Suprapubic skin (tissue), 4 donors: ENCODE data around the gene HLA-DPB1. TPM values are rescaled to one million over a fixed set of nuclear protein-coding genes. Genes with fewer than 3 reads are reported as not detected.

Experiments used
- DNase-seq, 2 donors: peaks; one replicate each; pipeline ENCODE4 v3.0.0-alpha.2; 2019; ENCODE audit warnings: low spot score in 2 of 2
- H3K27ac ChIP-seq: fragments of 200-600 bp; sonication (generic); one replicate; pipeline ENCODE4 v1.5.1; 2019
- H3K27me3 ChIP-seq: fragments of 200-600 bp; sonication (generic); one replicate; pipeline ENCODE4 v1.5.1; 2019
- H3K36me3 ChIP-seq: fragments of 200-600 bp; sonication (generic); one replicate; pipeline ENCODE4 v1.5.1; 2019
- H3K4me1 ChIP-seq: fragments of 200-600 bp; sonication (generic); one replicate; pipeline ENCODE4 v1.5.1; 2019
- H3K4me3 ChIP-seq: fragments of 200-600 bp; sonication (generic); one replicate; pipeline ENCODE4 v1.5.1; 2019; ENCODE audit warnings: mild to moderate bottlenecking
- H3K9me3 ChIP-seq: fragments of 200-600 bp; sonication (generic); one replicate; pipeline ENCODE4 v1.5.1; 2019
- EP300 ChIP-seq: sonication (generic); formaldehyde crosslinking; IDR thresholded peaks from one replicate; pipeline ENCODE4 v1.6.1; 2017; ENCODE audit warnings: antibody characterized with exemption
- POLR2A ChIP-seq, 2 donors: fragments of 450-650 bp; IDR thresholded peaks; one replicate each; pipeline ENCODE4 v1.6.1; 2017; ENCODE audit warnings: antibody characterized with exemption in 2 of 2, mild to moderate bottlenecking in 2 of 2, moderate library complexity in 2 of 2
- POLR2AphosphoS5 ChIP-seq, 3 donors: sonication (generic); formaldehyde crosslinking; IDR thresholded peaks; one replicate each; pipeline ENCODE4 v1.6.1; 2017; ENCODE audit warnings: antibody characterized with exemption in 3 of 3
- WGBS: methylation state at CpG from one replicate; pipeline ENCODE4 v1.1.5; 2018; 5-methylcytosine and 5-hydroxymethylcytosine counted together
- total RNA-seq, 4 donors: library from RNA; depleted of rRNA; stranded (reverse); fragments of >200 nt; gene quantifications; one replicate each; pipeline ENCODE4 v1.1.0, GENCODE V29; 2016
- TF ChIP-seq, protein P1 (sequence below), 2 donors: fragments of 200-600 bp in 1 of 2; fragments of 450-650 bp in 1 of 2; sonication (generic) in 1 of 2; IDR thresholded peaks; one replicate each; pipeline ENCODE4 v1.5.1; 2016 to 2019; ENCODE audit warnings: antibody characterized with exemption in 2 of 2, mild to moderate bottlenecking in 1 of 2, moderate library complexity in 1 of 2

HLA-DPB1 gene
- total RNA-seq, 4 donors from 2014 or later: 23.7 to 76.6 (median 51.7) TPM

DNA sequence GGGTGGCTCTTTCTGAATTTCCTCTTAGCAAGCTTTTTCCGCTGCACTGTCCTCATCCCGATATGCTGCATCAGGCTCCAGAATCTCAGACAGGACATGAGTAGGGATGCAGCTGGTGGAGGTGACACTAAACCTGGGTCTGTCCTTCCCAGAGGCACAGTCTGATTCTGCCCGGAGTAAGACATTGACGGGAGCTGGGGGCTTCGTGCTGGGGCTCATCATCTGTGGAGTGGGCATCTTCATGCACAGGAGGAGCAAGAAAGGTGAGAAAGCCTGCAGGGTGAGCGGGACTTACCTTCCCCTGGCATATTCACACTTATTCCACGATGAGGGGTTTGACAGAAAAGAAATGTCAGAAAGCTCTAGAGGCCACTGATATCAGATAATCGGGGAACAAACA, 9.8 kb downstream of the HLA-DPB1 start:
- Histone ChIP-seq H3K4me3 (no peak overlapping the region), H3K36me3 (peaks cover 29% of the 10 kb centered on the region), H3K4me1 (no peaks in the 10 kb centered on the region), H3K27me3 (no peaks in the 10 kb centered on the region), H3K27ac (no peak overlapping the region), H3K9me3 (no peaks in the 10 kb centered on the region)
- WGBS: 65% methylated on average over 7 of the region's 8 CpGs
- TF ChIP-seq POLR2A (IDR thresholded peaks at IDR 0.05) (no peak), EP300 (no peak), POLR2AphosphoS5 (IDR thresholded peaks at IDR 0.05) (no peak)
- TF ChIP-seq, protein P1, sequence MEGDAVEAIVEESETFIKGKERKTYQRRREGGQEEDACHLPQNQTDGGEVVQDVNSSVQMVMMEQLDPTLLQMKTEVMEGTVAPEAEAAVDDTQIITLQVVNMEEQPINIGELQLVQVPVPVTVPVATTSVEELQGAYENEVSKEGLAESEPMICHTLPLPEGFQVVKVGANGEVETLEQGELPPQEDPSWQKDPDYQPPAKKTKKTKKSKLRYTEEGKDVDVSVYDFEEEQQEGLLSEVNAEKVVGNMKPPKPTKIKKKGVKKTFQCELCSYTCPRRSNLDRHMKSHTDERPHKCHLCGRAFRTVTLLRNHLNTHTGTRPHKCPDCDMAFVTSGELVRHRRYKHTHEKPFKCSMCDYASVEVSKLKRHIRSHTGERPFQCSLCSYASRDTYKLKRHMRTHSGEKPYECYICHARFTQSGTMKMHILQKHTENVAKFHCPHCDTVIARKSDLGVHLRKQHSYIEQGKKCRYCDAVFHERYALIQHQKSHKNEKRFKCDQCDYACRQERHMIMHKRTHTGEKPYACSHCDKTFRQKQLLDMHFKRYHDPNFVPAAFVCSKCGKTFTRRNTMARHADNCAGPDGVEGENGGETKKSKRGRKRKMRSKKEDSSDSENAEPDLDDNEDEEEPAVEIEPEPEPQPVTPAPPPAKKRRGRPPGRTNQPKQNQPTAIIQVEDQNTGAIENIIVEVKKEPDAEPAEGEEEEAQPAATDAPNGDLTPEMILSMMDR (IDR thresholded peaks at IDR 0.05): no peak
- no peak for DNase-seq

DNA sequence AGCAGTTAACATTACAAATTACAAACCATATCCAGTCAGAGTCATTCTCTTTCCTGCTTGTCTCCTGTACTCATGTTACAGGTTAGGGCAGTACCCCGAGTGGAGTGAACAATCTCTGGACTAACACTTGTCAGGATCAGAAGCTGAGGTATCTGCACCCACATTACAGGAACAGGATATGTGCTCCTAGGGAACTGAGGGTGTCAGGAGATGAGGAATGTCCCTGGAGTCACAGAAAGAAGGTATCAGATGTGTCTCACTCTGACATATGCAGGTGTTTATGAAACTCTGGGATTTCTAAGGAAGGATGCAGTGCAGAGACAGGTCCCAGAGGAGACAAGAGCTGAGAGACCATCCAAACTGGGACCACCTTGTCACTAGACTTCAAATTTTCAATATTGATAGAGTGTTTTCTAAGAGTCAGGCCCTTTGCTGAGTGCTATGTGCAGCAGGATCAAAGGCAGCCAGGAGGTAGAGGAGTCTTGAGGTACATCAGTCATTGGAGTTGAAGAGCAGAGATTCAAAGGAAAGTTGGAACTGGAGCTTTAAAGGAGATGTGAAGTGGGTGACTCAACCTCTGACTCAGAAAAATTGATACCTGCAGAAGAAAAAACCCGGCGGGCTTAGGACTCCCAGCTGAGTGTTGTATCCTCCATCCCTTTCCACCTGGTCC, 12.6 kb downstream of the HLA-DPB1 start:
- TF ChIP-seq, protein P1 (IDR thresholded peaks at IDR 0.05): no peak
- no peak for TF ChIP-seq EP300
- no peak for TF ChIP-seq POLR2A (IDR thresholded peaks at IDR 0.05)
- TF ChIP-seq POLR2AphosphoS5 (IDR thresholded peaks at IDR 0.05): no peak
- H3K36me3 ChIP-seq: peaks cover 29% of the 10 kb centered on the region
- no peak for DNase-seq
- H3K4me1 ChIP-seq: no peaks in the 10 kb centered on the region
- H3K9me3 ChIP-seq: no peaks in the 10 kb centered on the region
- no peak overlapping the region for H3K27ac ChIP-seq
- 61% methylated on average over 3 of the region's 3 CpGs for WGBS
- no peak overlapping the region for H3K4me3 ChIP-seq
- H3K27me3 ChIP-seq: no peaks in the 10 kb centered on the region

DNA sequence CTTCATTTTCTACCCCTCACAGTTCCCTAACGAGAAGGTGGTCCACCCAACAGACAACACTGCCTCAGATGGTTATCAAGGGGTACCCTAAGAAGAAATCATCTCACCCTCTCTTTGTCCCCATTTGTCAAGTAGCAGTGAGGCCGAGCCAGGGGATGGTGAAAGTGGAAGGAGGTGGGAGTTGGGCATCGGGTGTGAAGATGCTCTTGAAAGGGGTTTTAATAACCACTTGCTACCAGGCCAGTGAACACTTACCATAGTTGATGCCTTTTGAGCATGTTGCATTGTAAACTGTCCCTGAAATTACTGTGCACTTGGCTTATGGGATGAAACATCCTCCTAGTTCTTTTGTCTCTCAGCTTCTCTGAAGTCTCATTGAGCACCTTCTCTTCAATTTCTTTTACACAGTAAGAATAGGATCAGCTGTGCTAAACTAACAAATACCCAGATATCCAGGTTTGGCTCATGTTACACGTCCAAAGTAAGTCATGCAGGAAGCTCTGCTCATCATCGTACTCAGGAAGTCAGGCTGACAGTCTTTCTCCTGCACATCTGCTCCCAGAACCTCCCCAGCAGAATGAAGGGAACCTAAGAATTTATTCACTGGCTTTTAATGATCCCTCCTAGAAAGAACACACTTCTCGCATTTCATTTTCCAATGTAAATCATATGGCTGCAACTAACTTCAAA, 13.3 kb downstream of the HLA-DPB1 start:
- H3K4me3 ChIP-seq: no peak overlapping the region
- no peak overlapping the region for H3K27ac ChIP-seq
- H3K9me3 ChIP-seq: no peaks in the 10 kb centered on the region
- no peak for TF ChIP-seq EP300
- TF ChIP-seq POLR2AphosphoS5 (IDR thresholded peaks at IDR 0.05): no peak
- no peak for TF ChIP-seq POLR2A (IDR thresholded peaks at IDR 0.05)
- TF ChIP-seq, protein P1 (IDR thresholded peaks at IDR 0.05): no peak
- WGBS: 60% methylated on average over 6 of the region's 6 CpGs
- H3K36me3 ChIP-seq: peaks cover 29% of the 10 kb centered on the region
- DNase-seq: no peak
- H3K27me3 ChIP-seq: no peaks in the 10 kb centered on the region
- no peaks in the 10 kb centered on the region for H3K4me1 ChIP-seq

DNA sequence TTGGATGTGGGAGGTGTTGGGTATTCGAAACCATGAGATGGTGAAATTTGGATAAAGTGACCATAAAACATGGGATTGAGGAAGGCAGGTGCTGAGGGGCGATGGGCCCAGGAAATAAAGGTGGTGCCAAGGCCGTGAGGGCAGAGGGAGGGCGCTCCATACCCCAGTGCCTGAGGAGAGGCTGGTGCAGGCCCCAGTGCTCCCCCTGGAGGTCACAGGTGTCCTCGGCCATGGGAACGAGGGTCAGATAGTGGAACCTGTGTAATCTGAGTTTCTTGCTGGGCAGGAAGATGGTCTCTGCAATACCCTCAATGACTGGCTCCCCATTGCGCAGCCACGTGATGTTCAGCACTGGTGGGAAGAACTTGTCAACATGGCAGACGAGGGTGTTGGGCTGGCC, 16.2 kb downstream of the HLA-DPB1 start:
- Histone ChIP-seq H3K4me3 (no peak overlapping the region), H3K36me3 (peaks cover 8% of the 10 kb centered on the region), H3K27ac (no peak overlapping the region), H3K4me1 (no peaks in the 10 kb centered on the region), H3K27me3 (no peaks in the 10 kb centered on the region), H3K9me3 (no peaks in the 10 kb centered on the region)
- no peak for TF ChIP-seq EP300
- TF ChIP-seq POLR2AphosphoS5 (IDR thresholded peaks at IDR 0.05): no peak
- TF ChIP-seq POLR2A (IDR thresholded peaks at IDR 0.05): no peak
- TF ChIP-seq, protein P1 (IDR thresholded peaks at IDR 0.05): peak in 1 of 2 donors; percentile 38
- no peak for DNase-seq
- 52% methylated on average over 9 of the region's 9 CpGs for WGBS

DNA sequence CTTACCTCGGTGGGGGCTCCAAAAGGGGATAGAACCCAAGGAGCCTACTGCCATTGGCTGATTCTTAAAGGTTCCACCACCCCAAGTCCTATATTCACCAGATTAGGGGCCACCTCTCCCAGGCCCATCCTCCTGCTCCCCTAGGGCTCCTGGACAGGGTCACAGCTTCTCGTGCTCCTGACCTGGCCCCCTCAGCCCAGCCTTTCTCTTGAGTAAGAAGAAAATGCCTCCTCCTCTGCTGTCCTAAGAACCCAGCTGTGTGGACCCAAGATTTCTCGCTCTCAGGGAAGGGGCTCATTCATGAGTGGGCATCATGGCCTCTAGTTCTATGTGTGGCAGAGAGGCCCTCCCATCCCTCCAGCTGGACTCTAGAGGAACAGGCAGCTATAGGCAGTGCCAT, 16.6 kb downstream of the HLA-DPB1 start:
- Histone ChIP-seq H3K4me1 (no peaks in the 10 kb centered on the region), H3K27me3 (no peaks in the 10 kb centered on the region), H3K9me3 (no peaks in the 10 kb centered on the region), H3K4me3 (no peak overlapping the region), H3K36me3 (peaks cover 3% of the 10 kb centered on the region), H3K27ac (no peak overlapping the region)
- no peak for DNase-seq
- TF ChIP-seq POLR2A (IDR thresholded peaks at IDR 0.05) (no peak), EP300 (no peak)
- WGBS: 85% methylated on average over 3 of the region's 3 CpGs
